ENCODE measurements around the gene RHNO1.
A peak's percentile ranks its signal among the peaks of the same experiment; 100 is the strongest.

DNA sequence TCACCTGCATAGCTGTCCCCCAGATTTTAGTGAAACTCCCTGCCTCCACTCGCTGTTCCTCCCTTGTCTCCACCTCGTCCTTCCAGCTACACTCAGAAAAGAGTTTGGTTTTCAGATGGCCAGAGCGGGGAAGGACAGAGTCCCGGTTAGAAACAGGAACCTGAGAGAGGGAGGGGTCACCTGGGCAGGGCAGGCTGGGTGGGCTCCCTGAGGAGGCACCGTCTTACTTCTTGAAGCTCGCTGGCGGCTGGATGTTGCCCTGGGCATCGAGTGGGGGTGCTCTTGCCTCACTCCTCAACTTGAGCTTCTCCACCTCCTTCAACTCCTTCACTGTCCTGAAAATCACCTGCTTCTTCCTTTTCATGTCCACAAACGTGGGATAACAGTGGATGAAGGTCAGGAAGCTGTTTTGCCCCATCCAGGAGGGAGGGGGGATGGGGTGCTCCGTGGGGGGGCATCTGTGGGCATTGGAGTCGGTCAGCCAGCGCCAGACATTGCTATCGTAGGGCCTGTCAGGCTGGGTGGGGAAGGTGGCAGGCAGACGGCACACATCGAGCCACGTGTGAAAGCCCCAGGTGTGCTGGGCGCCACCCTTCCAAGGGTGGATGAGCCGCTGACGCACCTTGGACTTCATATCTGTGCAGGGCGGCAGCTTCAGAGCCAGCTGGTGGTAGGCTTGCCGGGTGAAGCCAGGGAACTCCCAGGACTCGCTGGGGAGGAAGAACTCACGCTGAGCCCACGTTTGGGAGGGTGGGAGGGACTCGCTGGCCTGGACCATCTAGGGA, 22.2 kb upstream of the RHNO1 start:
- TF ChIP-seq, protein P1, sequence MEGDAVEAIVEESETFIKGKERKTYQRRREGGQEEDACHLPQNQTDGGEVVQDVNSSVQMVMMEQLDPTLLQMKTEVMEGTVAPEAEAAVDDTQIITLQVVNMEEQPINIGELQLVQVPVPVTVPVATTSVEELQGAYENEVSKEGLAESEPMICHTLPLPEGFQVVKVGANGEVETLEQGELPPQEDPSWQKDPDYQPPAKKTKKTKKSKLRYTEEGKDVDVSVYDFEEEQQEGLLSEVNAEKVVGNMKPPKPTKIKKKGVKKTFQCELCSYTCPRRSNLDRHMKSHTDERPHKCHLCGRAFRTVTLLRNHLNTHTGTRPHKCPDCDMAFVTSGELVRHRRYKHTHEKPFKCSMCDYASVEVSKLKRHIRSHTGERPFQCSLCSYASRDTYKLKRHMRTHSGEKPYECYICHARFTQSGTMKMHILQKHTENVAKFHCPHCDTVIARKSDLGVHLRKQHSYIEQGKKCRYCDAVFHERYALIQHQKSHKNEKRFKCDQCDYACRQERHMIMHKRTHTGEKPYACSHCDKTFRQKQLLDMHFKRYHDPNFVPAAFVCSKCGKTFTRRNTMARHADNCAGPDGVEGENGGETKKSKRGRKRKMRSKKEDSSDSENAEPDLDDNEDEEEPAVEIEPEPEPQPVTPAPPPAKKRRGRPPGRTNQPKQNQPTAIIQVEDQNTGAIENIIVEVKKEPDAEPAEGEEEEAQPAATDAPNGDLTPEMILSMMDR (IDR thresholded peaks at IDR 0.05): no peak
- TF ChIP-seq POLR2A (IDR thresholded peaks at IDR 0.05): peak in 1 of 2 donors; percentile 12

Measured in Peyer's patch (tissue), 4 donors.